Heart left ventricle (tissue), 13 donors: ENCODE data around the gene HCFC2.

Experiments used
- CTCF ChIP-seq, 12 donors: fragments of 200-600 bp; sonication (generic) in 4 of 12; IDR thresholded peaks; one replicate each; pipeline versions ENCODE4 v1.5.0 to v1.8.0; 2018 to 2022; ENCODE audit warnings: antibody characterized with exemption in 12 of 12, mild to moderate bottlenecking in 5 of 12
- POLR2A ChIP-seq, 2 donors: fragments of 450-650 bp; IDR thresholded peaks; one replicate each; pipeline ENCODE4 v1.6.1; 2017; ENCODE audit warnings: antibody characterized with exemption in 2 of 2, mild to moderate bottlenecking in 2 of 2, moderate library complexity in 2 of 2
- donor health status: ischemic (EF 13 %, LVEDD 7.1; RV severe dilation, severe dysfunction).
- donor health status: DM: no; HTN: yes; CAD: no.
- donor health status: DM: no; HTN: no; CAD: no.
- donor health status: ischemic (EF 25% LVEDD 6.9; RV normal size, moderate dysfunction).
- donor health status: ischemic (EF 25% LVEDD 5.7; RV mildly dilated, moderate dysfunction).
- donor health status: ischemic (EF 35%, LVEDD 5.7; RV mildly dilated, moderate dysfunction).
- donor health status: nonischemic (EF 11% LVEDD 7.7; RV severe dilation, severe dysfunction).
- donor health status: DM: yes; HTN: yes; CAD: no.
- donor health status: PGD.
- donor health status: ischemic (EF 29% LVEDD 5.4; RV normal size, mild dysfunction).
- donor health status: nonischemic (EF 23%, LVEDD 6.1; RV moderate dilation, normal function).

GRCh38 chr12:104049278-104049902 is 14.9 kb upstream of the HCFC2 start:
- TF ChIP-seq POLR2A (IDR thresholded peaks at IDR 0.05) = no peak
- no peak for TF ChIP-seq CTCF (IDR thresholded peaks at IDR 0.05)
